Kidney (tissue), 14 donors: ENCODE results near the gene RAD51B. TPM values are rescaled to one million over a fixed set of nuclear protein-coding genes. Genes with fewer than 3 reads are reported as not detected.

ENCODE experiments used
- DNase-seq, 5 donors: peaks; one replicate each; pipeline ENCODE4 v3.0.0-alpha.2; 2013 to 2020
- FAIRE-seq: peaks from 2 replicates; lab custom pipeline; 2012; peaks lifted over from hg19 to GRCh38; lab: Jason Lieb, UNC
- H3K27ac ChIP-seq, 2 donors: one replicate each; pipeline ENCODE4 v1.7.0; 2013; ENCODE audit warnings: low read depth in 2 of 2, low read length in 2 of 2, inconsistent platforms in 1 of 2
- H3K27me3 ChIP-seq: one replicate; pipeline ENCODE4 v1.7.1; 2013; ENCODE audit warnings: low read length, inconsistent platforms; ENCODE audit not compliant: control insufficient read depth, insufficient read depth
- H3K36me3 ChIP-seq, 3 donors: one replicate each; pipeline versions ENCODE4 v1.7.0 to v1.7.1; 2013; ENCODE audit warnings: low read length in 3 of 3, control low read depth in 1 of 3, inconsistent platforms in 1 of 3; ENCODE audit not compliant: insufficient read depth in 3 of 3, control insufficient read depth in 2 of 3
- H3K4me1 ChIP-seq, 3 donors: one replicate each; pipeline versions ENCODE4 v1.7.0 to v1.7.1; 2013; ENCODE audit warnings: low read length in 3 of 3, inconsistent platforms in 1 of 3, low read depth in 1 of 3; ENCODE audit not compliant: control insufficient read depth in 2 of 3, insufficient read depth in 2 of 3
- H3K4me3 ChIP-seq, 3 donors: one replicate each; pipeline versions ENCODE4 v1.7.0 to v1.8.1; 2013; ENCODE audit warnings: low read length in 3 of 3, control low read depth in 1 of 3, inconsistent platforms in 1 of 3
- H3K9ac ChIP-seq, 3 donors: one replicate each; pipeline versions ENCODE4 v1.7.0 to v1.7.1; 2013; ENCODE audit warnings: low read length in 3 of 3, control low read depth in 1 of 3, inconsistent platforms in 1 of 3
- H3K9me3 ChIP-seq, 3 donors: one replicate each; pipeline versions ENCODE4 v1.7.0 to v1.7.1; 2013; ENCODE audit warnings: low read length in 3 of 3, control low read depth in 1 of 3, inconsistent platforms in 1 of 3; ENCODE audit not compliant: control insufficient read depth in 2 of 3, insufficient read depth in 1 of 3
- intact Hi-C: fragments of 100-400 bp; cut with DNase I; formaldehyde crosslinking; loops from one replicate; pipeline ENCODE4 v1.11.1; 2022
- polyA plus RNA-seq: library from polyadenylated mRNA; stranded (reverse); fragments of 350-450 nt; fragmentation: Illumina TruSeq; extraction: RNeasy Lipid Tissue Mini Kit (QIAGEN cat#74804); gene quantifications from one replicate; pipeline ENCODE4 v1.2.3, GENCODE V29; 2014; ENCODE audit warnings: low read depth, low replicate concordance; ENCODE audit not compliant: insufficient read depth
- total RNA-seq: library from RNA; stranded (reverse); fragmentation: NEBNext Ultra II Directional; extraction: Animal tissue kit (Norgen Biotek cat#: 25700); gene quantifications from one replicate; pipeline ENCODE4 v1.2.1, GENCODE V29; 2021
- TF ChIP-seq, protein P1 (sequence below): IDR thresholded peaks from 3 replicates; pipeline ENCODE4 v1.5.1; 2012; ENCODE audit warnings: mild to moderate bottlenecking, moderate library complexity, borderline replicate concordance; ENCODE audit not compliant: insufficient read depth; ENCODE audit errors: extremely low read depth
- donor health status: control.
- donor health status: control.
- donor health status: control.
- donor health status: control.
- donor health status: control.
- donor health status: DM: yes; HTN: yes; CAD: no.
- donor health status: Normal renal cell carcinoma (clear cell type).

RAD51B gene
- total and polyA plus RNA-seq, 2 donors from 2014 or later: 6.9 to 18.0 TPM

DNA sequence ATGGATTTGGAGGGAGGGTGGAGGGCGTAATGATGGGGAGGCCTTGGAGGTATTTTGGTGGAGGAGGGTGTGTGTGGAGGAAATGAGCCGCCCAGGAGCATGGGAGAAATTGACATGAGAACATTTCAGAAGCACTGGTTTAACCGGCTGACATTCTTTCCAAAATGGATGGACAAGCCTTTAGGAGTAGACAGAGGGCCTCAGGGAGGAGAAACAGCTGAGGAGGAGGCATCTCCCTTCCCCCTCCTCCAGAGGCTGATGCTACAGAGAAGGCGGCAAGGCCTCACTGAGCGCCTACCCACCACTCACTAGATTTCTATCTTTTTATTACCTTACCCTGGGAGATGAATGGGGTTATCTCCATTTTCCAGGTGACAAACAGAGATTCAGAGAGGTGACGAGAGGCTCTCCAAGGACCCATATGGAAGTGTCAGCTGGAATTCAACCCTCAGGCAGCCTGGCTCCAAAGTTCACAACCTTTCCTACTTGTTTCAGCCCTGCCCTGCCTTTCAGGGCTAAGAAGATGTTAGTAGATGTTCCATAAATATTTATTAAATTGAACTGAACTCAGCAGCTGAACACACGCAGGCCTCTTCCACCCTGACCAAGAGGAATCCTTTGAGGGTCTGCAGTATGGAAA is 683.7 kb downstream of the RAD51B start:
- Histone ChIP-seq H3K27me3 (no peaks in the 10 kb centered on the region), H3K4me1 (peaks cover 5 to 23% (median 18%) of the 10 kb centered on the region in 3 donors)
- FAIRE-seq: no peak

DNA sequence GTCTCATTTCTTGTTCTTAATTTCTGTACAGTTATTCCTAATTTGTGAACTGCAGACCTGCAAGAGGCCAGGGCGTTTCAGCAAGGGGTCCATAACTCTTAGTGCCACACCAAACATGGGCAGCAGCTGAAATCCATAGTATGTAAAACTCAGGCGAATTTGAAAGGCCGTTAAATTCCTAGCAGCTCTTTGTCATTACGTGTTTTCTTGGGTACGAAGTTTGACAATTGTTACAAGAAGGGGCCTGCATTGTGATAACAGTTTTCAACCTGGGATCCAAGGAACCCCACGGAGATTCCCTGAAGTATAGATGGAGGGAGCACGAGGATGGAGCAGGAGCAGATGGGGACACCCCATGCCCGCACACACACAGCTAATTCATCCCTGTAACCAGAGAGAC is 685.3 kb downstream of the RAD51B start:
- DNase-seq: no peak
- intact Hi-C loops: no loop called here
- H3K4me3 ChIP-seq: no peak overlapping the region
- H3K4me1 ChIP-seq: peaks cover 5 to 23% (median 20%) of the 10 kb centered on the region in 3 donors
- H3K36me3 ChIP-seq: no peaks in the 10 kb centered on the region
- no peak for FAIRE-seq
- no peak overlapping the region for H3K9ac ChIP-seq
- H3K9me3 ChIP-seq: no peaks in the 10 kb centered on the region
- TF ChIP-seq, protein P1, sequence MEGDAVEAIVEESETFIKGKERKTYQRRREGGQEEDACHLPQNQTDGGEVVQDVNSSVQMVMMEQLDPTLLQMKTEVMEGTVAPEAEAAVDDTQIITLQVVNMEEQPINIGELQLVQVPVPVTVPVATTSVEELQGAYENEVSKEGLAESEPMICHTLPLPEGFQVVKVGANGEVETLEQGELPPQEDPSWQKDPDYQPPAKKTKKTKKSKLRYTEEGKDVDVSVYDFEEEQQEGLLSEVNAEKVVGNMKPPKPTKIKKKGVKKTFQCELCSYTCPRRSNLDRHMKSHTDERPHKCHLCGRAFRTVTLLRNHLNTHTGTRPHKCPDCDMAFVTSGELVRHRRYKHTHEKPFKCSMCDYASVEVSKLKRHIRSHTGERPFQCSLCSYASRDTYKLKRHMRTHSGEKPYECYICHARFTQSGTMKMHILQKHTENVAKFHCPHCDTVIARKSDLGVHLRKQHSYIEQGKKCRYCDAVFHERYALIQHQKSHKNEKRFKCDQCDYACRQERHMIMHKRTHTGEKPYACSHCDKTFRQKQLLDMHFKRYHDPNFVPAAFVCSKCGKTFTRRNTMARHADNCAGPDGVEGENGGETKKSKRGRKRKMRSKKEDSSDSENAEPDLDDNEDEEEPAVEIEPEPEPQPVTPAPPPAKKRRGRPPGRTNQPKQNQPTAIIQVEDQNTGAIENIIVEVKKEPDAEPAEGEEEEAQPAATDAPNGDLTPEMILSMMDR: no peak
- no peak overlapping the region for H3K27ac ChIP-seq
- no peaks in the 10 kb centered on the region for H3K27me3 ChIP-seq

More for the DNA sequence above, 683.7 kb downstream of the RAD51B start:
- intact Hi-C loops: no loop called here
- no peaks in the 10 kb centered on the region for H3K9me3 ChIP-seq
- no peak for DNase-seq
- no peaks in the 10 kb centered on the region for H3K36me3 ChIP-seq
- H3K9ac ChIP-seq: no peak overlapping the region
- TF ChIP-seq, protein P1: no peak
- H3K4me3 ChIP-seq: no peak overlapping the region
- no peak overlapping the region for H3K27ac ChIP-seq

GRCh38 chr14:68506021-68506644 is 686.6 kb downstream of the RAD51B start:
- Histone ChIP-seq H3K27me3 (no peaks in the 10 kb centered on the region), H3K4me3 (no peak overlapping the region), H3K9me3 (no peaks in the 10 kb centered on the region), H3K36me3 (no peaks in the 10 kb centered on the region), H3K4me1 (peaks cover 5 to 20% (median 16%) of the 10 kb centered on the region in 3 donors), H3K9ac (no peak overlapping the region), H3K27ac (peak overlapping the region in 1 of 2 donors; percentile 8)
- intact Hi-C loops: no loop called here
- FAIRE-seq: no peak
- DNase-seq: peak in 4 of 5 donors; percentile 67 to 82 (median 70)
- TF ChIP-seq, protein P1: no peak
